ENCODE data around the gene MST1R.

GRCh38 chr3:49878686-49879085 is 25.0 kb downstream of the MST1R start:
- no peak for TF ChIP-seq POLR2A (IDR thresholded peaks at IDR 0.05; ENCODE audit: low read length)
- TF ChIP-seq GATA1 (IDR thresholded peaks at IDR 0.05; ENCODE audit: low read depth, low read length), result no peak

Data from erythroblast (primary cell).